Hepatic stellate cell (primary cell): ENCODE results near the gene LMO7.
"Not testable (repeated sequence)": the region's sequence is repeated elsewhere in the genome, so short reads cannot be mapped to it uniquely, and the experiment has no call there.

Source experiments
- DNase-seq: peaks from one replicate; pipeline ENCODE4 v3.0.0; 2011; ENCODE audit warnings: low spot score

The LMO7 gene

DNA sequence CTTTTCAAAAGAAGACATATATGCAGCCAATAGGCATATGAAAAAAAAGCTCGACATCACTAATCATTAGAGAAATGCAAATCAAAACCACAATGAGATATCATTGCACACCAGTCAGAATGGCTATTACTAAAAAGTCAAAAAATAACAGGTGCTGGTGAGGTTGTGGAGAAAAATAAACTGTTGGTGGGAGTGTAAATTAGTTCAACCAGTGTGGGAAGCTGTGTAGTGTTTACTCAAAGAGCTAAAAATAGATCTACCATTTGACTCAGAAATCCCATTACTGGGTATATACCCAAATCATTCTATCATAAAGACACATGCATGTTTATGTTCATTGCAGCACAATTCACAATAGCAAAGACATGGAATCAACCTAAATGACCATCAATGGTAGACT lies 106.9 kb downstream of the LMO7 start:
- DNase-seq = not testable (repeated sequence)

- no peak for DNase-seq
Measured at GRCh38 chr13:75744127-75744526, 108.0 kb downstream of the LMO7 start.

DNA sequence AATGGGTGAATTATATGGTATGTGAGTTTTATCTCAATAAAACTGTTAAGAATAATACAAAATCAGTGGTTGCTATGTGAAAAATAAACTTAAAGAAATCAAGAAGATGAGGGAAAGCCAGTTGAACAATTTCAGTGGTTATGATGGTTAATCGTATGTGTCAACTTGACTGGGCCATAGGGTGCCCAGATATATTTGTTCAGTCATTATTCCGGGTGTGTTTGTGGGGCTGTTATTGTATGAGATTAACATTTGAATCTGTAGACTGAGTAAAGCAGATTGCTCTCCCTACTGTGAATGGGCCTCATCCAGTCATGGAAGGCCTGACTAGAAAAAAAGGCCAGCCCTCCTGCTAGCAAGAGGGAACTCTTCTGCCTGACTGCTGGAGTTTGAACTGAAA lies 109.3 kb downstream of the LMO7 start:
- DNase-seq = no peak

DNA sequence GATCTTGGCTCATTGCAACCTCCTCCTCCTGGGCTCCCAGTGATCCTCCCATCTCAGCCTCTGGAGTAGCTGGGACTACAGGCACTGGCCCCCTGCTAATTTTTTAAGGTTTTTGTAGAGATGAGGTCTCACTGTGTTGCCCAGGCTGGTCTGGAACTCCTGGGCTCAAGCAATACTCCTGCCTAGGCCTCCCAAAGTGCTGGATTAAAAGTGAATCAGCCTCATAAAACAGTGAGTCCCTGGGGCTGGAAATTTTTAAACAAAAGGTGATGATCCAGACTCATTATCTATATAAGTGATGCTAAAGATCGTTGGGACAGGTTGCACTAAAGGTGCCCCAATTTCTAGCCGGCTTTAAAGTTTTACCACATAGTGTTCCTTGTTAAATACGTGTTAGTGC lies 112.7 kb downstream of the LMO7 start:
- DNase-seq = no peak

DNA sequence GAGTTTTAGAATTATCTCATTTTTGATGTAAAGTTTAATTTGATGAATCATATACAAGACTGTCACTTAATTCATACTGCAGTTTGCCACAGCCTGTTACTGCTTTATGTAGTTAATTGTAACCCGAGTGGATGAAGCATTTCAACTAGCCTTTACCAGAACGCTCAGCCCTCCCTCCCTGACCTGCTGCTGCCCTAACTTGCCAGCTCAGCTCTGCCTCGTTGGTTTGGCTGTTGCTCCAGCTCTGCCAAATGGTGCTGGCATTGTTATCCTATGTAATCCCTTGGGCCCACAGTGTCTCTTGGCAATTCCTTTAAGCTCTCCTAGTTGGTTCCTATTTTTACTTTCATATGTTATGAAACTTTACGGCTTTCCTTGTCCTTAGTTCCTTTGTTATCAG lies 113.3 kb downstream of the LMO7 start:
- DNase-seq = peak; percentile 15

- no peak for DNase-seq
Measured at GRCh38 chr13:75751350-75751749, 115.2 kb downstream of the LMO7 start.

GRCh38 chr13:75752826-75753225 lies 116.7 kb downstream of the LMO7 start:
- no peak for DNase-seq

DNA sequence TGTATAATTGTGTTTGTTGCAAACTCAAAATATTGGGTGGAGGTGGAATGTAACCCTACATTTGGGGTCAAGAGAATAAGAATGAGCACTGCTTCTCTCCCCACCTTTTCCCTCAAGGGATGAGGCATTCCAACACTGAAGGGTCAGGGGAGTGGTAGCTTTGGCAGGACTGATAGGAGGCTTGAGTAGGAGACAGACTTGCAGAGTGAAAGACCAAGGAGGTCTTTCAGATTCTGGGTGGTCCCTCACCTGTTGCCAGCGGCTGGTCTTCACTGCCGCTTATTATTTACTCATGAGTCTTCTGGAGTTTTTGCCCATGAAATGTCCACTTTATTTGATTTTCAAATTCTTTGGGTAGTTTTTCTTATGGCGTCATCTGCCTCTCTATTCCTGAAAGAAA lies 118.8 kb downstream of the LMO7 start:
- no peak for DNase-seq

DNA sequence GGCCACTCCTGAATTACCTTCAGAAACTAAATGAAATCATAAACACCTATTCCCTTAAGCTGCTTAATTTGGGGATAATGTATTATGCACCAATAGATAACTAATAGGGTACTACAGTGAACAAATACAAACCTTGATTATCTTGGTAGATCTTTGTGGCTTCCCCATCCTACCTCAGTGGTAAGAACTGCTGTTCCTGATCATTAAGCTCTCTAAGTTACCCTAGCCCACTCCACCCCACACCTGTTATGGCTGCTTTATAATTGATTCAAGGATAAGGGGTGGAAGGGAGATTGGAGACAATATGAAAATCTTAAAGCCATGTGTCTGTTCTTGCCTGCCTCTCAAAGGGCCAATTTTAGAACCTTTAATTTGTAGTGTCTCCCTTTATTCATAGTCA lies 121.2 kb downstream of the LMO7 start:
- no peak for DNase-seq

GRCh38 chr13:75759531-75759930 lies 123.4 kb downstream of the LMO7 start:
- no peak for DNase-seq

- no peak for DNase-seq
Measured at GRCh38 chr13:75760131-75761021, 124.2 kb downstream of the LMO7 start.

DNA sequence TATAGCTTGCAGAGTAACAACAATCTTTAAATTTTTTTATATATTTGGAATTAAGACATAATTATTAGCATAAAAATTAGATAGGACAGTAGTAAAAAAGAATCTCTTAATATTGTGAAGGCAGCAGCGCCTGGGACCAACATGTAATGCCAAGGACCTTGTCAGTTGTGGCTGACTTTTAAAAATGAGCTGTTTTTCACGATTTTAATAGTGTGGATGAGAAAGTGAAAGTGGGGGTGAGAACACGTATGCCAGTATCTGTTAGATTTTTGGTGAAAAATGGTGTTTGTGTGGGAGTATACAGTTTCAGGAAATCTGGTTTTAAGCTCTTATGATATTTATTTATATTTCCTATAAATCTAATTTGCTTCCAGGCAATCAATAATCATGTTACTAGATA lies 125.2 kb downstream of the LMO7 start:
- DNase-seq = no peak

DNA sequence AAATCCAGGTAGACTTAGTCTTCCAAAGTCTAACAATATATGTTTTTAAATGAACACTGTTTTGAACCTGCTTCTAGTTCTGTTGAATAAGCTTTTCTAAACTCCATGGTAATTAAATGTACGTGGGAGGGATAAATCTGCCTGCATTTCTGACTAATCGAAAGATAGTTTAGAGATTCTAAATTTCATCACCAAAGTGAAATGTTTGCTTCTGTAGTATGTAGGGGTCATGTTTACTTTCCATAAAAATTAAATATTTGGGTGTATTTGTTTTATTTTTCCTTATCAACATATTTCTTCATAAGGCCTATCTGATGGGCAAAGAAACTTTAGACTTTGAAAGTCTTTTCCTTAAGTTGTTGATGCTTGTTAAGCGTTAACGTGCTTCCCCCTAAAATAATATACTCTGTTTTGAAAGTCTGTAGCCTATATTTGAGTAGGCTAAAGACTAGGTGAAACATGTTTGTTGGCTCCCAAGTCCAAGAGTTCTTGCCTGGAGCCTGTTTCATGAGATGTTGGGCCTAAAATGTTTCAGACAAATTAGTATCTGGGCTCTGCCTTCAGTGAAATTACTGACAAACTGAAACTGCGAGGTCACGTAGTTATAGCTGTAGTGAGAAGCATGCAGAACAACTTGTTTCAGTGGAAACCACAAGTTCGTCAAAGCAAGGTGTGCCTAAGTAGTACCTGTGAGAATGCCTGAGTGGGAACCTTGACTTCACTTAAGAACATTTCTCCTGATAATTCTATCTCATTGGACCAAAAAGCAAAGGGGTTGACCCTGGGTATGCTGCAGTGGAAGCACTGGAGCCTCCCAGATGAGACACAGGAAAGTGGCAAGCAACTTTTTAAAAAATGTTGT lies 126.2 kb downstream of the LMO7 start:
- no peak for DNase-seq

DNA sequence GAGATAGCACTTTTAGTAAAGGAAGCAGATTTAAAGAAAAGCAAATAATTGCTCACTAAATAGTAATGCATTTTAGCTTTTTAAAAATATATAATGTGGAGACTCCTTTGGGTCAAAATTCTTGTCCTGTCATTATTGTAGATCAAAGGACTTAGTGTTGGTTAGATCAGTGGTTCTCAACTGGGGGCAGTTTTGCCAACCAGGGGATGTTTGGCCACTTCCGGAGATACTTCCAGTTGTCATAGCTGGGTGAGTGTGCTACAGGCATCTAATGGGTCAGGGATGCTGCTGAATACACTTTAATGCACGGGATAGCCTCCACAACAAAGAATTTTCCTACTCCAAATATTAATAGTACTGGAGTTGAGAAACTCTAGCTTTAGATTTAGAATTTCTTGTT lies 126.8 kb downstream of the LMO7 start:
- no peak for DNase-seq

DNA sequence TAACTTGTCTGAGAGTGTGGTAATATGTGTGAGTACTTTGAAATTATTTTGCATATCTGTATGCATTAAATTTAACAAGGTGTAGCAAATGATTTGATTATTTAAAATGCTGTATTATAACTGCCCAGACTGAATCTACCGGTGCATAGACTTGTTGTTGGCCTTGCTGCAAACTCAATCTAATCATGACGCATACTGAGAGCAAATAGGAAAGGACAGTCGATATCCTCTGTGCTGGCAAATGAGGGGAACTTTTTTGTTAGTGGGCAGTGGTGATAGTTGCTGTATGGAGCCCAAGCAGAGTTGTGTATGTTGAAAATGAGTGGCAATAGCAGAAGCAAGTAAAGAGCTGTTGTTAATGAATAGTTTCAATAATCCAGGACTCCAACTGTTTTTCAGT lies 127.4 kb downstream of the LMO7 start:
- DNase-seq = no peak

DNA sequence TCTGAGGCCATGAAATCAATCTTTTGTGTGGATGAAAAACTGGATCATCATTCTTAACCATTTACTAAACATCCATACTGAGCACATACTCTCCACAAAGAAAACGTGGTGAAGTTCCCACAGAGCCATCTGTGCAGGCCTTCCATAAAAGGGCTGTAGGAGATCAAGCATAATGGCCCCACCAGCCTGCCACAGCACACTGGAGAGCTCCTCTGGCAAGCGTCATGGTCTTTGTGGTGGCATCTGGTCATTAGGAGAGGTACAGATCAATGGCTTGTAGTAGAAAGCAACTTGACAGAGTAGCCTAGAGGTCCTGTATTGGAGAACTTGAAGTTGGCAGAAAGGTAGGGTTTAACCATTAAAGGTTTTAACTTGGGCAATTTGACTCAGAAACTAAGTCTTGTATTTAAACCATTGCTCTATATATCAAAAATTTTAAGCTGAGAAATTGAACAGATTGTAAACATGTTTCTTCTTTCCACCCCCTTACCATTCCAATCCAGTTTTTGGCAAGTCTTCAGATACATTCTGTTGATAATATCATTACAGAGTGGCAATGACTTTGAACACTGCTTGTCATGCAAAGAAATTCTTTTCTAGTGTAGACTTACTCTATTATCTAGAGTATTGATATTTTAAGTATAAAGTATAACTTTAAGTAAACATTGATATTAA lies 128.3 kb downstream of the LMO7 start:
- no peak for DNase-seq

- DNase-seq = no peak
Measured at GRCh38 chr13:75764926-75765310, 128.8 kb downstream of the LMO7 start.

DNA sequence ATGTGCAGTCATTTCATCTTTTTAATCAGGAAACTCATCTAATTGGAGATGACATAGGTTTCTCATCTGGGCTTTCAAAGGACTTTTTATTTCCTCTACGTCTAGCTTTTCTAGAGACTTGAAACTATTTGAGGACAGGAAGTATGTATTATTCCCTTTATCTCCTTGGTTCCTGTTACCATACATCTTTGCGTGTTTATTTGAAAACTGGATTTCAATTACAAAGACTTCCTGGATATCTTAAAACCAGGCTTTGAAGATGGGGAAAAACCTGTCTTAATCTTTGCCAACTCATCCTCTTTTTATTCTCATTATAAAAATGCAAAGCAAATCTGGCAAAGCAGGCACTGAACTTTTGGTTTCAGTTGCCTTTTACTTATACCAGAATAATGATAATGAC lies 130.5 kb downstream of the LMO7 start:
- DNase-seq = no peak

GRCh38 chr13:75769141-75769905 lies 133.2 kb downstream of the LMO7 start:
- no peak for DNase-seq

- DNase-seq = no peak
Measured at GRCh38 chr13:75770164-75770563, 134.0 kb downstream of the LMO7 start.

DNA sequence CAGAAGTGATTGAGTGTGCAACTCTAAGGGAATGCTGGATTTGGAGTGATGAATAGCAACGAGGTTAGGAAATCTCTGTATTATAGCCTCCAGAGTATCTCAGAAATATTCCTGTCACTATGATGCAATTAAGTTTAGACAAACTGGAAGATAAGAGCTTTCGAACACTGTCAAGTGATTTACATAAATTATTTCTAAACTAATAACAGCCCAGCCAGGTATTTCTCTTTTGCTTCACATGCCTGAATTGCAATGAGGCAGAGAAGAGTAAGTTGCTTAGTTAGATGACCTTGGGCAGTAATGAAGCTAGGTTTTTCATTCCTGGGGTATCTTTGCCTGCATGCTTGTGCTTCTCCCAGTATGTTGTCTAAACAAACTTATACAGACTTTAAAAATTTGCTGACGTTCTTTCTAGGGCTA lies 134.5 kb downstream of the LMO7 start:
- no peak for DNase-seq

DNA sequence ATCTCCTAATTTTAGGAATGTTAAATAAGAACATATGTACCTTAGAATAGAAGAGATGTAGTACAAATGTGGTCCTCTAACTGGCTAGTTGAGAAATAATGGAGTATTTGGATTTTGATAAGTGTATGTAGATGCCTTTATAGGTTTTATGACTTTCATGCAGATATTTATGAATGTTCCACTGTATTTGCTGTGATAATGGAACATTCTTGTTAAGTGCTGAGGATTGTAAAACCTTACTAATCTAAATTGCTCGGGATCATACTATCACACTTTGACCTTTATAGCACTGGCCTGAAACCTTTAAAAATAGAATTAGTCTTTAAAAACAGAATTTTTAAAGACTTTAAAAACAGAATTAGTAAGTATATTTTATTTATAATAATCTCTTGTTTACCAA lies 135.1 kb downstream of the LMO7 start:
- no peak for DNase-seq
